WTC11 (cell line): ENCODE data around the gene DNAJB5. TPM values are rescaled to one million over a fixed set of nuclear protein-coding genes. Genes with fewer than 3 reads are reported as not detected.

Experiments
- ATAC-seq: fragments of 200-7000 bp; cut with Tn5 transposase; 2 replicates; pipeline ENCODE4 v1.10.0; 2021; ENCODE audit warnings: mild to moderate bottlenecking, moderate library complexity
- CTCF ChIA-PET: fragments of 300-600 bp; sonication (Branson Sonifier 250); formaldehyde crosslinking; loops from one replicate; lab custom pipeline; 2021; ENCODE audit warnings: antibody characterized with exemption; lab: Charles Lee
- POLR2A ChIA-PET: fragments of 350-600 bp; sonication (Branson Sonifier 250); formaldehyde crosslinking; loops from one replicate; lab custom pipeline; 2021; ENCODE audit warnings: antibody characterized with exemption; lab: Charles Lee
- DNase-seq: peaks from one replicate; pipeline ENCODE4 v3.0.0; 2021; ENCODE audit warnings: low spot score
- H3K27ac Mint-ChIP-seq: 2 replicates; pipeline ENCODE4 v1.8.0; 2021; ENCODE audit warnings: mixed read lengths
- H3K27me3 Mint-ChIP-seq: 2 replicates; pipeline ENCODE4 v1.8.0; 2021; ENCODE audit warnings: low read depth, mild to moderate bottlenecking, moderate library complexity, mixed read lengths
- H3K36me3 Mint-ChIP-seq: 2 replicates; pipeline ENCODE4 v1.8.0; 2021; ENCODE audit warnings: mixed read lengths
- H3K4me1 Mint-ChIP-seq: 2 replicates; pipeline ENCODE4 v1.8.0; 2022; ENCODE audit warnings: mixed read lengths
- H3K4me3 Mint-ChIP-seq: 2 replicates; pipeline ENCODE4 v1.8.0; 2021; ENCODE audit warnings: mild to moderate bottlenecking, moderate library complexity, mixed read lengths
- H3K9me3 Mint-ChIP-seq: 2 replicates; pipeline ENCODE4 v1.8.0; 2021; ENCODE audit warnings: mixed read lengths
- ARID4B ChIP-seq: sonication (generic); formaldehyde crosslinking; IDR thresholded peaks from 2 replicates; pipeline ENCODE4 v1.8.0; 2023; ENCODE audit warnings: missing genetic modification reagents, mild to moderate bottlenecking, borderline replicate concordance
- CREM ChIP-seq: sonication (generic); formaldehyde crosslinking; IDR thresholded peaks from 2 replicates; pipeline ENCODE4 v1.8.1; 2022; ENCODE audit warnings: mild to moderate bottlenecking, missing genetic modification reagents, moderate library complexity
- EMX1 ChIP-seq: fragments of 250-450 bp; sonication (Bioruptor Pico); IDR thresholded peaks from 2 replicates; pipeline ENCODE4 v1.8.0; 2021; ENCODE audit warnings: mild to moderate bottlenecking
- FOXP4 ChIP-seq: sonication (generic); formaldehyde crosslinking; IDR thresholded peaks from 2 replicates; pipeline ENCODE4 v1.8.0; 2022; ENCODE audit warnings: mild to moderate bottlenecking, missing genetic modification reagents
- GABPB1 ChIP-seq: sonication (generic); formaldehyde crosslinking; IDR thresholded peaks from 2 replicates; pipeline ENCODE4 v1.8.1; 2023; ENCODE audit warnings: mild to moderate bottlenecking, missing genetic modification reagents
- HMGXB4 ChIP-seq: sonication (generic); formaldehyde crosslinking; IDR thresholded peaks from 2 replicates; pipeline ENCODE4 v1.8.1; 2023; ENCODE audit warnings: mild to moderate bottlenecking, moderate library complexity, missing genetic modification reagents
- IRF1 ChIP-seq: sonication (generic); formaldehyde crosslinking; IDR thresholded peaks from 2 replicates; pipeline ENCODE4 v1.8.0; 2023; ENCODE audit warnings: missing genetic modification reagents
- JAZF1 ChIP-seq: fragments of 250-450 bp; sonication (Bioruptor Pico); IDR thresholded peaks from 2 replicates; pipeline ENCODE4 v1.9.0; 2021; ENCODE audit warnings: moderate library complexity, mild to moderate bottlenecking, inconsistent platforms
- JUN ChIP-seq: sonication (generic); formaldehyde crosslinking; IDR thresholded peaks from 2 replicates; pipeline ENCODE4 v1.8.0; 2023; ENCODE audit warnings: mild to moderate bottlenecking, missing genetic modification reagents
- NFYB ChIP-seq: sonication (generic); formaldehyde crosslinking; conservative IDR thresholded peaks from 2 replicates; pipeline ENCODE4 v1.8.0; 2022; ENCODE audit warnings: low read depth, missing genetic modification reagents
- NR1H2 ChIP-seq: sonication (generic); formaldehyde crosslinking; IDR thresholded peaks from 2 replicates; pipeline ENCODE4 v1.9.0; 2021; ENCODE audit warnings: mild to moderate bottlenecking, moderate library complexity, missing genetic modification reagents
- NR2C2 ChIP-seq: sonication (generic); formaldehyde crosslinking; IDR thresholded peaks from 2 replicates; pipeline ENCODE4 v1.8.0; 2022; ENCODE audit warnings: mild to moderate bottlenecking, missing genetic modification reagents
- RELA ChIP-seq: sonication (generic); formaldehyde crosslinking; IDR thresholded peaks from 2 replicates; pipeline ENCODE4 v1.8.1; 2022; ENCODE audit warnings: missing genetic modification reagents, mild to moderate bottlenecking, borderline replicate concordance
- SMAD3 ChIP-seq: sonication (generic); formaldehyde crosslinking; IDR thresholded peaks from 2 replicates; pipeline ENCODE4 v1.8.0; 2022; ENCODE audit warnings: missing genetic modification reagents, mild to moderate bottlenecking, borderline replicate concordance
- SOX15 ChIP-seq: fragments of 250-450 bp; sonication (Bioruptor Pico); IDR thresholded peaks from 2 replicates; pipeline ENCODE4 v1.9.0; 2021; ENCODE audit warnings: mild to moderate bottlenecking
- TCF7 ChIP-seq: sonication (generic); formaldehyde crosslinking; IDR thresholded peaks from 2 replicates; pipeline ENCODE4 v1.8.0; 2022; ENCODE audit warnings: mild to moderate bottlenecking, low read depth, missing genetic modification reagents, moderate library complexity
- TEAD1 ChIP-seq: sonication (generic); formaldehyde crosslinking; IDR thresholded peaks from 2 replicates; pipeline ENCODE4 v1.8.0; 2022; ENCODE audit warnings: mild to moderate bottlenecking, missing genetic modification reagents
- ZBTB21 ChIP-seq: sonication (generic); formaldehyde crosslinking; IDR thresholded peaks from 2 replicates; pipeline ENCODE4 v1.8.1; 2023; ENCODE audit warnings: mild to moderate bottlenecking, missing genetic modification reagents, borderline replicate concordance
- ZNF138 ChIP-seq: sonication (generic); formaldehyde crosslinking; conservative IDR thresholded peaks from 2 replicates; pipeline ENCODE4 v1.8.1; 2022; ENCODE audit warnings: mild to moderate bottlenecking, moderate library complexity, missing genetic modification reagents
- ZNF317 ChIP-seq: sonication (generic); formaldehyde crosslinking; IDR thresholded peaks from 2 replicates; pipeline ENCODE4 v1.8.1; 2023; ENCODE audit warnings: low read depth, mild to moderate bottlenecking, moderate library complexity, missing genetic modification reagents, borderline replicate concordance
- ZNF671 ChIP-seq: fragments of 250-450 bp; sonication (Bioruptor Pico); IDR thresholded peaks from 2 replicates; pipeline ENCODE4 v1.8.0; 2021; ENCODE audit warnings: mild to moderate bottlenecking
- total RNA-seq: library from RNA; stranded (reverse); gene quantifications from 3 replicates; pipeline ENCODE4 v1.2.3, GENCODE V29; 2021
- TF ChIP-seq, protein P1 (sequence below): sonication (generic); formaldehyde crosslinking; IDR thresholded peaks from 2 replicates; pipeline ENCODE4 v1.8.0; 2023; ENCODE audit warnings: mild to moderate bottlenecking, missing genetic modification reagents

The DNAJB5 gene
- total RNA-seq, 1 experiment from 2014 or later: 30.0 TPM

- ChIA-PET POLR2A (interaction anchor here (0.6 to 3.4 kb wide), 3 partner anchors 12 to 91 kb away, joined by 3 to 9 read pairs (median 3); partner anchors contain the start of gene FANCG), CTCF (interaction anchor here (0.5 to 10.1 kb wide), 9 partner anchors 21 to 286 kb away, joined by 3 to 183 read pairs (median 8); partner anchors contain the start of gene VCP)
- peaks cover 7% of the 10 kb centered on the region; the same call in 1 of the 2 replicates for H3K36me3 Mint-ChIP-seq
- peaks cover 51% of the 10 kb centered on the region for H3K4me1 Mint-ChIP-seq
- no peak for DNase-seq
- ATAC-seq: no peak
- no peak for TF ChIP-seq IRF1 (CRISPR knock-in tag)
- no peak for TF ChIP-seq ZNF671 (CRISPR knock-in tag)
- TF ChIP-seq CREM (CRISPR knock-in tag): no peak
- TF ChIP-seq ARID4B: no peak
- no peak for TF ChIP-seq JAZF1
- no peak for TF ChIP-seq EMX1 (CRISPR knock-in tag)
- no peak for TF ChIP-seq SMAD3 (CRISPR knock-in tag)
- no peak for TF ChIP-seq ZBTB21 (CRISPR knock-in tag)
- TF ChIP-seq GABPB1 (CRISPR knock-in tag): no peak
- no peak for TF ChIP-seq RELA (CRISPR knock-in tag)
- no peak for TF ChIP-seq ZNF317
- no peak for TF ChIP-seq FOXP4
- no peak for TF ChIP-seq ZNF138 (CRISPR knock-in tag)
- TF ChIP-seq JUN (CRISPR knock-in tag): no peak
- TF ChIP-seq, all 79 proteins: peak for 0
- Mint-ChIP-seq H3K4me3 (peak overlapping the region; percentile 82), H3K9me3 (no peaks in the 10 kb centered on the region), H3K27me3 (peaks cover 4% of the 10 kb centered on the region), H3K27ac (peak overlapping the region; percentile 70; the same call in 1 of the 2 replicates)
Observed at GRCh38 chr9:34988218-34989002, 1.1 kb upstream of the DNAJB5 start.

DNA sequence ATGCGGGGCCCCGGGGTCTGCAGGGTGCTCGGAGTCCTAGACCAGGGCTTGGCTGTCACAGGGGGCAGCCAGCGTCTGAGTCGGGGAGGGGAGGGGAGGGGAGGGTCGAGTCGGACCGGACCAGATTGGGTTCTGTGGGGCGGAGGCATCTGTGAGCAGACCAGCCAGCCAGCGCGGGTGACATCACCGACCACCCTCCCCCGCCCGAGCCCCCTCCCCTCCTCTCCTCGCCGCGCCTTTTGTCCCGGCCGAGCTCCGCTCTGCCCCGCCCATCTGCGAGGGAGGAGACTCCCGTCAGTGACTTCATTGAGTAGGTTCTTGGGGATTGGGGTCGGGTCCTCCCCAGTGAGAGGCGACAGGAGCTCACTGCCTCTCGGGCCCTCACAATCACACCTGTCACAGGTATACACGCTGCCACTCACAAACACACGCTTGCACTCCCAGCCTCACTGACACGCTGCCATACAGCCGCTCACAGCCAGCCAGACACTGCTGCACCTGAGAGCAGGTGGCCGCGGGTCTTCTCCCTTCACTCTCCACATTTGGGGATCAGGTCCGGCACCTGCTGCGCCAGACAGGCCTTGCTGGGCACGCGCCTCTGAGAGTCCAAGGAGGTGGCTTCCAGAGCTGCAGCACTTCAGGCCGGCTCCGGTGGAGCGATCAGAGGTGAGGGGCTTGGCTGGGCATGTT lies 546 bp downstream of the DNAJB5 start:
- ATAC-seq (peak; percentile 24), DNase-seq (peak; percentile 87)
- Mint-ChIP-seq H3K36me3 (peaks cover 10% of the 10 kb centered on the region; the same call in 1 of the 2 replicates), H3K27me3 (peaks cover 4% of the 10 kb centered on the region), H3K9me3 (no peaks in the 10 kb centered on the region), H3K27ac (peak overlapping the region; percentile 98), H3K4me3 (peak overlapping the region; percentile 82), H3K4me1 (peaks cover 65% of the 10 kb centered on the region)
- ChIA-PET POLR2A (interaction anchor here (0.9 to 3.4 kb wide), 8 partner anchors 11 to 126 kb away, joined by 3 to 10 read pairs (median 5); partner anchors contain the start of genes ATOSB, FANCG and VCP), CTCF (interaction anchor here (0.7 to 10.1 kb wide), 11 partner anchors 28 to 528 kb away, joined by 3 to 183 read pairs (median 8); partner anchors contain the start of genes PIGO, UNC13B and VCP)
- TF ChIP-seq, protein P1, sequence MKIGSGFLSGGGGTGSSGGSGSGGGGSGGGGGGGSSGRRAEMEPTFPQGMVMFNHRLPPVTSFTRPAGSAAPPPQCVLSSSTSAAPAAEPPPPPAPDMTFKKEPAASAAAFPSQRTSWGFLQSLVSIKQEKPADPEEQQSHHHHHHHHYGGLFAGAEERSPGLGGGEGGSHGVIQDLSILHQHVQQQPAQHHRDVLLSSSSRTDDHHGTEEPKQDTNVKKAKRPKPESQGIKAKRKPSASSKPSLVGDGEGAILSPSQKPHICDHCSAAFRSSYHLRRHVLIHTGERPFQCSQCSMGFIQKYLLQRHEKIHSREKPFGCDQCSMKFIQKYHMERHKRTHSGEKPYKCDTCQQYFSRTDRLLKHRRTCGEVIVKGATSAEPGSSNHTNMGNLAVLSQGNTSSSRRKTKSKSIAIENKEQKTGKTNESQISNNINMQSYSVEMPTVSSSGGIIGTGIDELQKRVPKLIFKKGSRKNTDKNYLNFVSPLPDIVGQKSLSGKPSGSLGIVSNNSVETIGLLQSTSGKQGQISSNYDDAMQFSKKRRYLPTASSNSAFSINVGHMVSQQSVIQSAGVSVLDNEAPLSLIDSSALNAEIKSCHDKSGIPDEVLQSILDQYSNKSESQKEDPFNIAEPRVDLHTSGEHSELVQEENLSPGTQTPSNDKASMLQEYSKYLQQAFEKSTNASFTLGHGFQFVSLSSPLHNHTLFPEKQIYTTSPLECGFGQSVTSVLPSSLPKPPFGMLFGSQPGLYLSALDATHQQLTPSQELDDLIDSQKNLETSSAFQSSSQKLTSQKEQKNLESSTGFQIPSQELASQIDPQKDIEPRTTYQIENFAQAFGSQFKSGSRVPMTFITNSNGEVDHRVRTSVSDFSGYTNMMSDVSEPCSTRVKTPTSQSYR (CRISPR knock-in tag): no peak
- TF ChIP-seq SOX15 (no peak), NR2C2 (CRISPR knock-in tag) (no peak), NFYB (CRISPR knock-in tag) (no peak), SMAD3 (CRISPR knock-in tag) (0 out of 2 replicates have a peak, but pooled peaks have one; percentile 55), HMGXB4 (CRISPR knock-in tag) (no peak), TCF7 (CRISPR knock-in tag) (no peak), NR1H2 (CRISPR knock-in tag) (no peak), TEAD1 (CRISPR knock-in tag) (0 out of 2 replicates have a peak, but pooled peaks have one; percentile 38)
